ENCODE measurements around the gene HIVEP2.

HIVEP2 gene

DNA sequence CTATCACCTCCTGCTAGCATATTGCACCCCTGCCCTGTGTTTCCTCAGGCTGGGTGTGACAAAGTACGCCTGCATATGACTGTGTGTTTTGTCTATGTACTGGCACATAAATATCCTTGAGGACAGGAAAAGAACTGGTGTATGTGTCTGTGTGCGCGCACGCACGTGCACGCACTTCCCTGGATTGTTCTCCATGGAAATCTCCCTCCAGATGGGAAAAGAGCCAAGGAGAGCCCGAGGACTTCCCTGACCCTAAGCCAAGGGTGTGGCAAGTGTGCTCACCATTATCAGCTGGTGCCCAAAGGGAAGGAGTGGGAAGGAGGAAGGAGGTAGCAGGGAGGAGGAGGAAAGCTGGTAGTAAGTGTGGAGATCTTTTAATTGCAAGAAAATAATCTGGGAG, 117.6 kb downstream of the HIVEP2 start:
- peaks cover 48% of the 10 kb centered on the region for H3K4me1 Mint-ChIP-seq
- H3K36me3 Mint-ChIP-seq, result peaks cover 31% of the 10 kb centered on the region
- DNase-seq (ENCODE audit: low spot score in 2 of 2) (no peak), ATAC-seq (no peak)
- no peak overlapping the region for H3K4me3 Mint-ChIP-seq
- H3K9me3 Mint-ChIP-seq, result no peaks in the 10 kb centered on the region
- H3K27ac Mint-ChIP-seq, result peak overlapping the region; percentile 26

DNA sequence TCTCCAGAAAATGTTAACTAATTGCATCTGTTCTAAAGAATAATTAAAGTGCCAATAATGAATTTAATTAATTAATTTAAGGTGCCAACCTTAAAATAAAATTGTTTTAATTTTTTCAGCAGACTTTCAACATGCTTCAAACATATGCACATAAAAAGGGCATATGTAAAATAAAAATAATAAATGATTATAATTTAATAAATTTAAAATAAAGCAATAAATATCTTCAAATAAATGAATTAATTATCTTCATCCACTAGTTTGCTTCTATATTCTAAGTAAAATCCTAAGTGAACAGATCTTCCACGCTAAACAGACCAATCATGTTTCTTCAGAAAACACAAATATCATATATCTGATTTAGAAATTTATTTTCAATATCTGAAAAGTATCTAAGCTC, 119.2 kb downstream of the HIVEP2 start:
- peaks cover 59% of the 10 kb centered on the region for H3K4me1 Mint-ChIP-seq
- ATAC-seq (no peak), DNase-seq (ENCODE audit: low spot score in 2 of 2) (no peak)
- H3K4me3 Mint-ChIP-seq, result no peak overlapping the region
- no peaks in the 10 kb centered on the region for H3K9me3 Mint-ChIP-seq
- no peak overlapping the region for H3K27ac Mint-ChIP-seq
- peaks cover 16% of the 10 kb centered on the region for H3K36me3 Mint-ChIP-seq

DNA sequence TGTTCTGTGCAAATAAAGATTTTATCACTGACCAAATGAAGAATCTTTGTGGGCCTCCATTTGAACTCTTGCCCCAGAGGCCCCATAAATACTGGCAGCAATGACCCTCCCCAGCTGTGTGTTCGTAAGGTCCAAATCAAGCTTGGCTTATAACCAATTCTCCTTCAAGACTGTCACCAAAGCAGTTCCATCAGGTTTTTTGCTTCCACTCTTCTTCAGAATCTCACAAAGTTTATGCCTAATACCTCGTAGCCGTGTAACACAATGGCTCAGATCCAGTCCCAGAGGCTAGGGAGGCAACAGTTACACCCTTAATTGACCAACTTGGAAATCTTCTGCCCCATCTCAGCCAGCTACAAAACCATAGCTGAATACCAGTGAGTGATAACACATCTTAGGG, 120.5 kb downstream of the HIVEP2 start:
- Mint-ChIP-seq H3K27ac (no peak overlapping the region), H3K36me3 (peaks cover 24% of the 10 kb centered on the region), H3K9me3 (no peaks in the 10 kb centered on the region), H3K4me3 (no peak overlapping the region), H3K4me1 (peaks cover 69% of the 10 kb centered on the region)
- DNase-seq (ENCODE audit: low spot score in 2 of 2), result no peak
- ATAC-seq, result no peak

- ATAC-seq (no peak), DNase-seq (ENCODE audit: low spot score in 2 of 2) (no peak)
- no peaks in the 10 kb centered on the region for H3K9me3 Mint-ChIP-seq
- H3K4me1 Mint-ChIP-seq, result peaks cover 68% of the 10 kb centered on the region
- H3K27ac Mint-ChIP-seq, result peak overlapping the region; percentile 90
- peaks cover 35% of the 10 kb centered on the region for H3K36me3 Mint-ChIP-seq
- peak overlapping the region; percentile 45 for H3K4me3 Mint-ChIP-seq
Measured at GRCh38 chr6:142823256-142823902, 121.6 kb downstream of the HIVEP2 start.

DNA sequence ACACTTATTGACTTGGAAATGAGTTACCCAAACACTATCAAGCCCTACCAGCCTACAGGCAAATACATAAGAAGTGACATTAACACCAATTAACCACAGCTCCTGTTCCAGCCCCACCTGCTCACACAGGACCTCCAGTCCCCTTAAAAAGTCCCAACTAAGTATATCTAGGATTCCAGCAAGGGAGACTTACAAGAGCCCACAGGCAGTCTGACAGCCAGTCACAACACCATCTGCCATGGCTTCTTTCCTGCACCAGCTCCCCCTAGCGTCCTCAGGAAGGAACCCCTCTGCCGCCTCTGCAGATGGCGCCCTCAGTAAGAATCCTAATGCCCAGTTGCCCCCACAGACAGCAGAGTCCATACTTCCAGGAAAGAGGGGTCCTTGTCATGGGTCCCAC, 122.1 kb downstream of the HIVEP2 start:
- ATAC-seq, result no peak
- peaks cover 65% of the 10 kb centered on the region for H3K4me1 Mint-ChIP-seq
- DNase-seq (ENCODE audit: low spot score in 2 of 2), result no peak
- H3K36me3 Mint-ChIP-seq, result peaks cover 33% of the 10 kb centered on the region
- H3K27ac Mint-ChIP-seq, result peak overlapping the region; percentile 90
- H3K4me3 Mint-ChIP-seq, result peak overlapping the region; percentile 45
- H3K9me3 Mint-ChIP-seq, result no peaks in the 10 kb centered on the region

DNA sequence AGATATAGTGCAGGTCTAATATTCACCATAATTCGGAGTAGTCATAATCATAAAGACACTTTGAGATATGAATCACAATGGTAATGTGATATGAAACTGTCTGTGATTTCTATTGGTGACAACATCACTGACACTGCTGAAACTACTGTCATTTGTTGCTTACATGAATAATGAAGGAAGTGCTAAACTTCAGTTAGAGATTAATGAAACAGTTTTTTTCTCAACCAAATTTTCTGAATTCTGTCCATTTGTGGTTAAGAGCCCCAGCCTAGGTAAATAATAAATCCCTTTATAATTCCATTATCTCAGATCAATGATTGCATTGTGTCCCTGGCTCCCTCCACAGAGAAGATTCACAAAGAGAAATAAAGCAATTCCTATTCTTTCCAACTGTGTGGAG, 122.6 kb downstream of the HIVEP2 start:
- Mint-ChIP-seq H3K4me1 (peaks cover 66% of the 10 kb centered on the region), H3K4me3 (peak overlapping the region; percentile 45), H3K9me3 (peaks cover 1% of the 10 kb centered on the region), H3K36me3 (peaks cover 36% of the 10 kb centered on the region), H3K27ac (peak overlapping the region; percentile 90)
- DNase-seq (ENCODE audit: low spot score in 2 of 2) (no peak), ATAC-seq (peak; percentile 95)

DNA sequence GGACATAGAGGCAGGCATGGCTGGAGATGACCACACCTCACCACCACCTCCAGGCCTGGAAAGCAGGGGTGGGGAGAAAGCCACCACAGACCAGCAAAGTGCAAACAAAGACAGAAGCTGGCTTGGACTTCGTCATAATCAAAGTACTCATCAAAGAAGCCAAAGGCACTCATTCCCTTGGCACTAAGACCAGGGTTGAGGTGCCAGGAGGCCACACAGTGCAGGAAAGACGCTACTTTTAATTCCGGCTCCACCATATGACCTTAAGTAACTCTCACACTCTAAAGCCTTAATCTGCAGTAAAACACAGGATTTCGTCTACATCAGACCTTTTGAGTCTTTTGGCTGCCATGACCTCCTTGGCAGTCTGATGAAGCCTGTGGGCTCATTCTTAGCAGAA, 123.1 kb downstream of the HIVEP2 start:
- Mint-ChIP-seq H3K36me3 (peaks cover 40% of the 10 kb centered on the region), H3K9me3 (peaks cover 3% of the 10 kb centered on the region), H3K4me1 (peaks cover 69% of the 10 kb centered on the region), H3K27ac (peak overlapping the region; percentile 90), H3K4me3 (peak overlapping the region; percentile 45)
- ATAC-seq (no peak), DNase-seq (ENCODE audit: low spot score in 2 of 2) (no peak)

DNA sequence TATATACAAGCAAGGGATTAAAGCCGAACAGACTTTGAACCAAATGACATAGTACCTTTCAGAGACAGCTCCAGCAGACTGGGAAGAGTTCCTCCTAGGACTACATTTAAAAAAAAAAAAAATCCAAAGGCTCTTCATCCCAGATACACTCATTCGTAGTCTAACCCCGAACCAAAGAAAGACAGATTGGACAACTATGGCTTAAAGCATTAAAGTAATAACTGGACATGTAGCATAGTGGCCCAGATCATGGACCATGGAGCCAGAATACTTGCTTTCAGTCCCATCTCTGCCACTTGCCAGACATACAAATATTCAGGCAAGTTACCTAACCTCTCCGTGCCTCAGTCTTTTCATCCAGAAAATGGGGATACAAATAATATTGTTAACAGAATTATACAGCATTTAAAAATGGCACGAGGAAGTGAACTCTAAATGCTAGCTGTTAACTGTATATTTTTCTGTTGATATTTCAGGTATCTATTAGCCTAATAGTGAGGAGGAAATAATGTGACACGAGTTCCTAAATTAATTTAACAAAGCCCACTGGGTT, 123.7 kb downstream of the HIVEP2 start:
- Mint-ChIP-seq H3K36me3 (peaks cover 40% of the 10 kb centered on the region), H3K4me1 (peaks cover 75% of the 10 kb centered on the region), H3K4me3 (peak overlapping the region; percentile 45), H3K27ac (peak overlapping the region; percentile 90), H3K9me3 (peaks cover 3% of the 10 kb centered on the region)
- no peak for DNase-seq (ENCODE audit: low spot score in 2 of 2)
- no peak for ATAC-seq

GRCh38 chr6:142820338-142821051, 124.5 kb downstream of the HIVEP2 start:
- DNase-seq (ENCODE audit: low spot score in 2 of 2) (no peak), ATAC-seq (peak; percentile 35)
- peak overlapping the region; percentile 97 for H3K27ac Mint-ChIP-seq
- peaks cover 78% of the 10 kb centered on the region for H3K4me1 Mint-ChIP-seq
- peaks cover 40% of the 10 kb centered on the region for H3K36me3 Mint-ChIP-seq
- H3K4me3 Mint-ChIP-seq, result peak overlapping the region; percentile 75
- H3K9me3 Mint-ChIP-seq, result peaks cover 3% of the 10 kb centered on the region

DNA sequence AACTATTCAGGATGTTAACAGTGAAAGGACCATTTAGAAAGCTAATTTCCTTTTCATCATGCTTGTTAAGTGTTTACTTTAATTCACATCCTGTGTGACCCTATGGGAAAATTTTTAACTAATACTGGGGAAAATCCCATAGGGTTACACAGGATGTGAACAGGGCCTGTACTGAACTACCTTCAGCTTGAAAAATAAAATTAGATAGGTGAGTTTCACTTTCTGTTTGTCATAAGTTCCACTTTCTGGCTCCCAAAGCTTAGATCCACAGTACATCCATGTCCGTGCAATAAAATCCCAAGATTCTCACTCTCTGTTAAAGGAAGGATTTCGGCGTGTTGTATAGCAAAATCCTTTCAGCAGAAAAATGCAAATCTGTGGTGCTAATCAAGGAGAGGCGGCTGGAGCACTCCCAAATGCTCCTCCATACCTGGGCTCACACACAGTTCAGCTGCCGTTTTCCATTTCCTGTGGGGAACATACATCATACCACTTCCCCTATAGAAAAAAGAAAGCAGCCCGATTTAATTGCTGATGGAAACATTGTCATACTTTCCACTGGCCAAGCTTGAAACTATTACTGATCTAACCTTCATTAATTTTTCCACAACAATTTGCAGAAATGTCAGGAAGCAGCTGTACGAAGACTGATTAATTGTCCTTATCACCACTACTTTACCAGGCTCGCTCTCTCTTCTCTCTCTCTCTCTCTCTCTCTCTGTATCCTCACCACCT, 125.2 kb downstream of the HIVEP2 start:
- Mint-ChIP-seq H3K9me3 (peaks cover 3% of the 10 kb centered on the region), H3K4me3 (peak overlapping the region; percentile 75), H3K27ac (peak overlapping the region; percentile 97), H3K4me1 (peaks cover 78% of the 10 kb centered on the region), H3K36me3 (peaks cover 40% of the 10 kb centered on the region)
- peak in 1 of 2 donors; percentile 66 for DNase-seq (ENCODE audit: low spot score in 2 of 2)
- peak; percentile 62 for ATAC-seq

DNA sequence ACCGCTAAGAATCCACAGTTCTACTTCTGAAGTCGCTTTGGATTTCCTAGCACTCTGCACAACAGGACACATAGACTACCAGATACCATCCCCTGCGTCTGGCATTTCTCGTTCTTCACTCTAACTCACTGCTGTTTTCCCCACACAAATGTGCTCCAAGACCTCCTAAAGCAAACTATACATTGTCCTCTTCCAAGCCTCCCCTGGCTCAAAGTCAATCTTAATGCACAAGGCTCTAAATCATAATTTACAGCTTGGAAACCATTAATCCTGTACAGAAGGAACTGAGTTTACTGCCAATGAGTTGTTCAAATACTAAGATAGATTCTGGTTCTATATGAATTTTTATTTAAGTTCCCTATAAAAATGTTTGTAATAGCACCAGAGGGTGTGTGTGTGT, 128.5 kb downstream of the HIVEP2 start:
- no peak overlapping the region for H3K4me3 Mint-ChIP-seq
- no peak for ATAC-seq
- H3K36me3 Mint-ChIP-seq, result peaks cover 36% of the 10 kb centered on the region
- peaks cover 79% of the 10 kb centered on the region for H3K4me1 Mint-ChIP-seq
- peaks cover 5% of the 10 kb centered on the region for H3K9me3 Mint-ChIP-seq
- no peak overlapping the region for H3K27ac Mint-ChIP-seq
- DNase-seq (ENCODE audit: low spot score in 2 of 2), result no peak

- Mint-ChIP-seq H3K9me3 (peaks cover 5% of the 10 kb centered on the region), H3K36me3 (peaks cover 36% of the 10 kb centered on the region), H3K4me3 (no peak overlapping the region), H3K27ac (no peak overlapping the region), H3K4me1 (peaks cover 80% of the 10 kb centered on the region)
- no peak for DNase-seq (ENCODE audit: low spot score in 2 of 2)
- no peak for ATAC-seq
Measured at GRCh38 chr6:142816031-142816430, 128.9 kb downstream of the HIVEP2 start.

DNA sequence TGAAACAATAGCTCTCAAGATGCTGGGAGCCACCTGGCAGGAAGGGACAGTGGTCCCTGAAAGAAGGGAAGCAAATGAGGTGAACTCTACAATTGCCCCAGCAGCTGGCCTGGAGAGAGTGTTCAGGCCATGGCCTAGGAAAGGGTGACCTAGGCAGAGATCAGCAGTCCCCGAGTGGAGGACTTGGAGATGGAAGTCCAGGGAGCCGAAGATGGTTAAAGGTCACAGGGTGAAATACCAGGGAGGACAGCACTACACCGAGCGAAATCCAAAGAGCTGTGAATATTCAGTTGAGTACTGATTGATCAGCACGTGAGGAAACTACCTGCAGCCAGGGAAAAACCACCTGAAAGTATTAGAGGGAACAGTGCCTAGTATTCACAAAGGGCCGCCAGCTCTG, 133.1 kb downstream of the HIVEP2 start:
- peaks cover 14% of the 10 kb centered on the region for H3K36me3 Mint-ChIP-seq

GRCh38 chr6:142810952-142811514, 133.9 kb downstream of the HIVEP2 start:
- Mint-ChIP-seq H3K4me3 (peak overlapping the region; percentile 18), H3K9me3 (peaks cover 2% of the 10 kb centered on the region), H3K27ac (peak overlapping the region; percentile 44), H3K36me3 (peaks cover 14% of the 10 kb centered on the region), H3K4me1 (peaks cover 70% of the 10 kb centered on the region)
- peak; percentile 86 for ATAC-seq
- DNase-seq (ENCODE audit: low spot score in 2 of 2), result no peak

More for the DNA sequence above, 133.1 kb downstream of the HIVEP2 start:
- DNase-seq (ENCODE audit: low spot score in 2 of 2) (no peak), ATAC-seq (no peak)
- Mint-ChIP-seq H3K4me1 (peaks cover 72% of the 10 kb centered on the region), H3K4me3 (no peak overlapping the region), H3K27ac (peak overlapping the region; percentile 44), H3K9me3 (peaks cover 2% of the 10 kb centered on the region)

- peaks cover 2% of the 10 kb centered on the region for H3K9me3 Mint-ChIP-seq
- H3K27ac Mint-ChIP-seq, result no peak overlapping the region
- peaks cover 14% of the 10 kb centered on the region for H3K36me3 Mint-ChIP-seq
Measured at GRCh38 chr6:142809947-142810346, 135.0 kb downstream of the HIVEP2 start.

More at GRCh38 chr6:142809947-142810346, 135.0 kb downstream of the HIVEP2 start:
- no peak for ATAC-seq
- H3K4me3 Mint-ChIP-seq, result no peak overlapping the region
- DNase-seq (ENCODE audit: low spot score in 2 of 2), result no peak
- peaks cover 77% of the 10 kb centered on the region for H3K4me1 Mint-ChIP-seq

All from stimulated activated effector memory CD8-positive, alpha-beta T cell treated with anti-CD3 and anti-CD28 coated beads, Interleukin-12 subunit alpha, Interleukin-12 subunit beta, amount 100 ng/mL, for 72 hours (primary cell).